ENCODE measurements around the gene TNFSF11. TPM values are rescaled to one million over a fixed set of nuclear protein-coding genes. Genes with fewer than 3 reads are reported as not detected.

TNFSF11 gene
- total and polyA plus RNA-seq, 2 donors (not counting 3 experiments of a cell fraction or from before 2014, with no cell fraction given) = not detected

- no peaks in the 10 kb centered on the region for H3K9me1 ChIP-seq (replicated peaks; ENCODE audit: control insufficient read depth, extremely low read depth, insufficient read depth, low read length)
- H2AFZ ChIP-seq (ENCODE audit: low read depth, low read length) = no peak overlapping the region
- no peak overlapping the region for H3K4me3 ChIP-seq (replicated peaks in 1 of 3; ENCODE audit: insufficient read depth in 1 of 3, low read depth in 1 of 3, low read length in 3 of 3)
- H4K20me1 ChIP-seq (replicated peaks; ENCODE audit: control insufficient read depth, extremely low read depth, insufficient read depth, low read length) = no peaks in the 10 kb centered on the region
- no peak overlapping the region for H3K27ac ChIP-seq (ENCODE audit: insufficient read depth, low read depth, low read length)
- FAIRE-seq (no peak), DNase-seq (ENCODE audit: low read depth, low spot score) (no peak)
- H3K4me2 ChIP-seq (ENCODE audit: insufficient read depth, low read length) = no peak overlapping the region
- intact Hi-C loops (cut with micrococcal nuclease) (no loop called here), dilution Hi-C loops (cut with MboI; ENCODE audit: extremely low pct_ligation_motif_present, low sequenced_read_pairs) (no loop called here)
- TF ChIP-seq POLR2A (IDR thresholded peaks at IDR 0.05; ENCODE audit: low read depth, low read length) = no peak
- TF ChIP-seq EZH2 (IDR thresholded peaks at IDR 0.05; ENCODE audit: borderline replicate concordance, low read depth, low read length, severe bottlenecking) = no peak
- no peak for TF ChIP-seq MAX (IDR thresholded peaks at IDR 0.05; ENCODE audit: insufficient read depth, insufficient read length)
- TF ChIP-seq JUN (IDR thresholded peaks at IDR 0.05; ENCODE audit: borderline replicate concordance, insufficient read depth, insufficient read length, low read depth) = no peak
- TF ChIP-seq POLR2AphosphoS5 (IDR thresholded peaks at IDR 0.05; ENCODE audit: insufficient read depth, low read depth, low read length) = no peak
- TF ChIP-seq CTCF (IDR thresholded peaks at IDR 0.05; ENCODE audit: extremely low read depth in 1 of 2, insufficient read depth in 1 of 2, low read depth in 1 of 2, low read length in 2 of 2) = no peak
- TF ChIP-seq MYC (IDR thresholded peaks at IDR 0.05; ENCODE audit: low read depth, low read length) = no peak
- no peak for TF ChIP-seq GATA2 (IDR thresholded peaks at IDR 0.05; ENCODE audit: insufficient read depth, insufficient read length, low read depth, low read length)
- TF ChIP-seq FOS (IDR thresholded peaks at IDR 0.05; ENCODE audit: borderline replicate concordance, insufficient read depth, low read length) = no peak
- H3K4me1 ChIP-seq (ENCODE audit: control insufficient read depth, extremely low read depth, insufficient read depth, low read length) = peaks cover 11% of the 10 kb centered on the region
- H3K9me3 ChIP-seq (replicated peaks; ENCODE audit: control insufficient read depth, insufficient read depth, low read length) = no peaks in the 10 kb centered on the region
- no peak overlapping the region for H3K9ac ChIP-seq (replicated peaks; ENCODE audit: extremely low read depth, insufficient read depth, low read length)
- H3K27me3 ChIP-seq (ENCODE audit: control insufficient read depth in 2 of 2, insufficient read depth in 2 of 2, low read length in 2 of 2) = peaks cover 0 to 11% of the 10 kb centered on the region in 2 experiments
- CTCF ChIA-PET = no interaction called here
- POLR2A ChIA-PET = no interaction called here
- BruUV-seq (replicated peaks) = no TSS peak
- H3K79me2 ChIP-seq (ENCODE audit: control insufficient read depth, insufficient read depth, low read length) = no peaks in the 10 kb centered on the region
- H3K36me3 ChIP-seq (ENCODE audit: control insufficient read depth in 2 of 2, extremely low read depth in 1 of 2, insufficient read depth in 2 of 2, low read length in 2 of 2) = no peaks in the 10 kb centered on the region
Measured at GRCh38 chr13:42534785-42535184, 39.2 kb upstream of the TNFSF11 start.
